Subcutaneous adipose tissue (tissue), 4 donors: ENCODE measurements around the gene ZNF225. TPM values are rescaled to one million over a fixed set of nuclear protein-coding genes. Genes with fewer than 3 reads are reported as not detected.

Source experiments
- small RNA-seq: library from RNA; depleted of rRNA; stranded (forward); fragments of <200 nt; gene quantifications from one replicate; pipeline ENCODE3, GENCODE V24; 2016
- total RNA-seq, 4 donors: library from RNA; depleted of rRNA; stranded (reverse); fragments of >200 nt; gene quantifications; one replicate each; pipeline ENCODE4 v1.1.0, GENCODE V29; 2016
- TF ChIP-seq, protein P1 (sequence below): fragments of 450-650 bp; IDR thresholded peaks from one replicate; pipeline ENCODE4 v1.5.1; 2016; ENCODE audit warnings: low read depth, mild to moderate bottlenecking, control low read depth, antibody characterized with exemption, moderate library complexity

The ZNF225 gene
- total RNA-seq, 4 donors from 2014 or later: 3.3 to 5.1 (median 4.1) TPM

DNA sequence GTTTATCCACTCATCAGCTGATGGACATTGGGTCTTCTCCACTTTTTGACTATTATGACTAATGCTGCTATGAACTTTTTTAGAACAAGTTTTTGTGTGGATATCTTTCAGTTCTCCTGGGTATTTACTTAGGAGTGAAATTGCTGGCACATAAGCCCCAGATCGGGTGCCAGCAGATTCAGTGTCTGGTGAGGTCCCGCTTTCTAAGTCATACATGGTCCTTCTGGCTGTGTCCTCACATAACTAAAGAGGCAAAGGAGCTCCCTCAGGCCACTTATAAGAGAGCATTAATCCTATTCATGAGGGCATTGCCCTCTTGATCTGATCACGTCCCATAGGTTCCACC is 51.1 kb downstream of the ZNF225 start:
- TF ChIP-seq, protein P1, sequence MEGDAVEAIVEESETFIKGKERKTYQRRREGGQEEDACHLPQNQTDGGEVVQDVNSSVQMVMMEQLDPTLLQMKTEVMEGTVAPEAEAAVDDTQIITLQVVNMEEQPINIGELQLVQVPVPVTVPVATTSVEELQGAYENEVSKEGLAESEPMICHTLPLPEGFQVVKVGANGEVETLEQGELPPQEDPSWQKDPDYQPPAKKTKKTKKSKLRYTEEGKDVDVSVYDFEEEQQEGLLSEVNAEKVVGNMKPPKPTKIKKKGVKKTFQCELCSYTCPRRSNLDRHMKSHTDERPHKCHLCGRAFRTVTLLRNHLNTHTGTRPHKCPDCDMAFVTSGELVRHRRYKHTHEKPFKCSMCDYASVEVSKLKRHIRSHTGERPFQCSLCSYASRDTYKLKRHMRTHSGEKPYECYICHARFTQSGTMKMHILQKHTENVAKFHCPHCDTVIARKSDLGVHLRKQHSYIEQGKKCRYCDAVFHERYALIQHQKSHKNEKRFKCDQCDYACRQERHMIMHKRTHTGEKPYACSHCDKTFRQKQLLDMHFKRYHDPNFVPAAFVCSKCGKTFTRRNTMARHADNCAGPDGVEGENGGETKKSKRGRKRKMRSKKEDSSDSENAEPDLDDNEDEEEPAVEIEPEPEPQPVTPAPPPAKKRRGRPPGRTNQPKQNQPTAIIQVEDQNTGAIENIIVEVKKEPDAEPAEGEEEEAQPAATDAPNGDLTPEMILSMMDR: no peak

DNA sequence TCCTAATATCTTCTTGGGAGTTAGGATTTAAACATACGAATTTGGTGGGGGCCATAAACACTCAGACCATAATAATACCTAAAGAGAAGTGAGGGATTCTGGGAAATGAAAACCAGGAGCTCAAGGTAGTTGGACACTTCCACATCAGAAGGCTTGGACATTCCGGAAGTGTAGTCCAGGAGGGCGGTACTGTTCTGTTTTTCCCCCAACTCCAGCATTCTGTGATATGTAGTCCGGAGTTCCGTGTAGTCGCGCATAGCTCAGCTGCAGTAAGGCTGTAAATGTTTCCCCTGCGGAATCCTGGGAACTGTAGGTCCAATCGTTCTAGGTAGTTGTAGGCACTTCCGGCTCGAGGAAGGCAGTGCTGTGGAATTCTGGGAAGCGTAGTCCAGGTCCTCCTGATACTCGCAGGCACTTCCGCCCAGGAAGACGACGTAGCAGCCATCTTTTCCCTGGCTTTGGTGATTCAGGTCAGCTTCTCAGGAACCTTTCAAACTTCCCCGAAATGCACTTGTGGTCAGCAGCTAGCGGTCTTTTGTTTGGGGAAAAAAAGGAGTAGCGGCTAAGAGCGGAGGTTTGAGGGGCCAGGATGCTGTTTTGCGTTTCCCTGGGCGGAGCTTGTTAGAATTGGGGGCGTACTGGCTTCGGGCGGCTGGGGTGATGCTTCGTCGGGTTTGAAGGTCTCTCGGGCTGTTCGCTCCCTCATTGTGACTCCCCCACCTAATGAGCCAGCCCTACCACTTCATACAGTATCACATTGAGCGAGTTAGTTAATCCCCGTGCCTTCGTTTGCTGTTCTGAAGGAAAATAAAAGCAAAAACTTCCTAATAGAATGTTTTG is 51.7 kb downstream of the ZNF225 start, which contains the start of gene ZNF226:
TSS of gene ZNF226 (plus strand) at position 428 of the 840 bp plus-strand sequence. CDS start 4,981 bp downstream, outside the sequence.
- TF ChIP-seq, protein P1: no peak

DNA sequence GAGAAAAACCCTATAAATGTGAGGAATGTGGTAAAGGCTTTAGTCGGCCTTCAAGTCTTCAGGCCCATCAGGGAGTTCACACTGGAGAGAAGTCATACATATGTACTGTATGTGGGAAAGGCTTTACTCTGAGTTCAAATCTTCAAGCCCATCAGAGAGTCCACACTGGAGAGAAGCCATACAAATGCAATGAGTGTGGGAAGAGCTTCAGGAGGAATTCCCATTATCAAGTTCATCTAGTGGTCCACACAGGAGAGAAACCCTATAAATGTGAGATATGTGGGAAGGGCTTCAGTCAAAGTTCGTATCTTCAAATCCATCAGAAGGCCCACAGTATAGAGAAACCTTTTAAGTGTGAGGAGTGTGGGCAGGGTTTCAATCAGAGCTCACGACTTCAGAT is 63.4 kb downstream of the ZNF225 start:
- TF ChIP-seq, protein P1: no peak

DNA sequence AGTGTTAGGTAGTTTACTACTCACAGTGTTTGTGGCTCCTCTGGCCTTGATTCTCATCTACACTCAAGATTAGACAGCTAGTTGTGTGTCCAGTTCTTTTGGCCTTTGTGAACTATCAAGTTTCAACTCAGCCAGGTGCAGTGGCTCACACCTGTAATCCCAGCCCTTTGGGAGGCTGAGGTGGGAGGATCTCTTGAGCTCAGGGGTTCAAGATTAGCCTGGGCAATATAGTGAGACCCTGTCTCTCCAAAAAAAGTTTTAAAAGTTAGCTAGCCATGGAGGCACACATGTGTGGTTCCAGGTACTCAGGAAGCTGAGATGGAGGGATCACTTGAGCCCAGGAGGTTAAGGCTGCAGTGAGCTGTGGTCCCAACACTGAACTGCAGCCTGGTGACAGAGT is 67.8 kb downstream of the ZNF225 start:
- TF ChIP-seq, protein P1: no peak

DNA sequence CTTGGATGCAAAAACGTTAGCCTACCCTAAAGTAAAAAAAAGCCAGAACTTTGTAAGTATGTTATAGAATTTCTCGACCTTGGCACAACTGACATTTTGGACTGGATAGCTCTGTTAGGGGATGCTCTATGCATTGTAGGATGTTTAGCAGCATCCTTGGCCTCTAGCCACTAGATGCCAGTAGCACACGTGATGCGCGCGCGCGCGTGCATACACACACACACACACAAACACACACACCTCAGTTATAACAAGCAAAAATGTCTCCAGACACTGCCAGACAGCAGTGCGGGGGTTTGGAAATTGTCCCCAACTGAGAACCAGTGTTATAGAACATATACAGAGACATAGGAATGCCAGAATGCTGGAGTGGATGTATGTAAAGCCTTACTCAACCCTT is 68.9 kb downstream of the ZNF225 start:
- TF ChIP-seq, protein P1: no peak

Small RNA genes within 50 kb of the gene (small RNA-seq; reads per million reads assigned to genes)
- not detected for gene RNU6-902P

Other genes with a start within 250 kb of the ZNF225 start
- 1 to 10 TPM in 3 of 4 donors, under 1 TPM in 1; 0.49 to 4.1 (median 1.5) TPM for gene ZNF404, start 229.4 kb upstream of the ZNF225 start, total RNA-seq
- 1 to 10 TPM; 5.9 to 8.7 (median 7.1) TPM for gene ZNF45, start 178.1 kb upstream of the ZNF225 start, total RNA-seq
- gene ZNF221, start 162.2 kb upstream of the ZNF225 start, total RNA-seq: 1 to 10 TPM; 4.5 to 6.8 (median 5.6) TPM
- gene ZNF155, start 129.2 kb upstream of the ZNF225 start, total RNA-seq: 10 to 100 TPM in 1 of 4 donors, 1 to 10 TPM in 3; 6.0 to 13.8 (median 9.1) TPM
- gene ZNF230, start 110.4 kb upstream of the ZNF225 start, total RNA-seq: 10 to 100 TPM in 1 of 4 donors, 1 to 10 TPM in 3; 1.9 to 11.0 (median 3.4) TPM
- gene ZNF222, start 88.0 kb upstream of the ZNF225 start, total RNA-seq: 1 to 10 TPM; 2.2 to 3.2 (median 3.1) TPM
- gene ZNF223, start 61.4 kb upstream of the ZNF225 start, total RNA-seq: 1 to 10 TPM; 2.9 to 5.9 (median 5.0) TPM
- 1 to 10 TPM; 1.8 to 2.4 (median 2.1) TPM for gene ZNF284, start 41.2 kb upstream of the ZNF225 start, total RNA-seq
- gene ZNF224, start 19.0 kb upstream of the ZNF225 start, total RNA-seq: 10 to 100 TPM; 19.9 to 32.6 (median 30.0) TPM
- gene ZNF234, start 28.2 kb downstream of the ZNF225 start, total RNA-seq: 1 to 10 TPM; 4.9 to 9.1 (median 7.4) TPM
- 10 to 100 TPM; 12.9 to 20.7 (median 17.6) TPM for gene ZNF226, start 51.7 kb downstream of the ZNF225 start, total RNA-seq
- 10 to 100 TPM; 15.3 to 18.3 (median 16.9) TPM for gene ZNF227, start 99.1 kb downstream of the ZNF225 start, total RNA-seq
- gene ZNF233, start 146.5 kb downstream of the ZNF225 start, total RNA-seq: under 1 TPM in 3 of 4 donors, not detected in 1; 0.44 to 0.68 (median 0.49) TPM
- 1 to 10 TPM; 5.1 to 7.5 (median 7.0) TPM for gene ZNF235, start 191.6 kb downstream of the ZNF225 start, total RNA-seq
- 1 to 10 TPM; 4.6 to 6.3 (median 5.2) TPM for gene ZNF112, start 243.3 kb downstream of the ZNF225 start, total RNA-seq